GM12878 (cell line): ENCODE results near the gene PPP1R27. TPM values are rescaled to one million over a fixed set of nuclear protein-coding genes. Genes with fewer than 3 reads are reported as not detected.

ENCODE experiments used
- ATAC-seq: fragments of 200-7000 bp; cut with Tn5 transposase; 3 replicates; pipeline ENCODE4 v1.9.1; 2020; ENCODE audit warnings: mild to moderate bottlenecking, moderate library complexity
- BruUV-seq: library from RNA; stranded (reverse); fragments of 400-500 nt; replicated peaks from 2 replicates; lab custom pipeline; 2021; lab: Mats Ljungman, UMichigan
- CTCF ChIA-PET: fragments of 300-600 bp; sonication (Branson Sonifier 250); formaldehyde crosslinking; extraction: SDS; loops from one replicate; lab custom pipeline; 2021; ENCODE audit warnings: inconsistent platforms; lab: Yijun Ruan, JAX
- POLR2A ChIA-PET: fragments of 350-600 bp; formaldehyde crosslinking; extraction: SDS; loops from one replicate; lab custom pipeline; 2021; ENCODE audit warnings: inconsistent platforms; lab: Charles Lee
- RAD21 ChIA-PET: fragments of 300-600 bp; sonication (Branson Sonifier 250); formaldehyde crosslinking; loops from one replicate; lab custom pipeline; 2023; ENCODE audit warnings: antibody characterized with exemption; ENCODE audit not compliant: unreplicated experiment; lab: Charles Lee
- SMC1A ChIA-PET: fragments of 300-600 bp; sonication (Branson Sonifier 250); formaldehyde crosslinking; loops from one replicate; lab custom pipeline; 2023; ENCODE audit not compliant: unreplicated experiment, uncharacterized antibody; lab: Charles Lee
- DNase-seq: peaks from one replicate; pipeline ENCODE4 v3.0.0-alpha.2; 2011; ENCODE audit warnings: low read depth, low spot score
- FAIRE-seq: peaks from 3 replicates; lab custom pipeline; 2011; peaks lifted over from hg19 to GRCh38; lab: Jason Lieb, UNC
- H2AFZ ChIP-seq: 2 replicates; pipeline ENCODE4 v1.6.0; 2011; ENCODE audit warnings: low read depth, low read length, control low read depth; ENCODE audit not compliant: control insufficient read depth
- H3K27ac ChIP-seq: 2 replicates; pipeline ENCODE4 v1.5.1; 2011; ENCODE audit warnings: control low read depth; ENCODE audit not compliant: control insufficient read depth, insufficient read depth
- H3K27me3 ChIP-seq, 2 experiments: replicated peaks in 1 of 2; 2 replicates each; pipeline versions ENCODE4 v1.6.0 to v1.6.1; 2011; ENCODE audit warnings: low read length in 1 of 2; ENCODE audit not compliant: control insufficient read depth in 2 of 2, insufficient read depth in 2 of 2
- H3K36me3 ChIP-seq, 2 experiments: 2 replicates each; pipeline ENCODE4 v1.5.1; 2011; ENCODE audit warnings: low read length in 1 of 2; ENCODE audit not compliant: control insufficient read depth in 2 of 2, insufficient read depth in 2 of 2
- H3K4me1 ChIP-seq: 2 replicates; pipeline ENCODE4 v1.6.1; 2011; ENCODE audit warnings: mild to moderate bottlenecking, low read length, moderate library complexity, mixed read lengths; ENCODE audit not compliant: control insufficient read depth, insufficient read depth
- H3K4me2 ChIP-seq: 2 replicates; pipeline ENCODE4 v1.6.0; 2011; ENCODE audit warnings: control low read depth; ENCODE audit not compliant: control insufficient read depth, insufficient read depth
- H3K4me3 ChIP-seq: fragments of 200-600 bp; sonication (generic); 2 replicates; pipeline ENCODE4 v1.5.1; 2016
- H3K79me2 ChIP-seq: 2 replicates; pipeline ENCODE4 v1.6.0; 2011; ENCODE audit warnings: low read length; ENCODE audit not compliant: control insufficient read depth, insufficient read depth
- H3K9ac ChIP-seq: 2 replicates; pipeline ENCODE4 v1.8.0; 2011; ENCODE audit warnings: low read length, control low read depth, mixed read lengths; ENCODE audit not compliant: control insufficient read depth, insufficient read depth
- H3K9me3 ChIP-seq: replicated peaks from 3 replicates; pipeline ENCODE4 v1.5.1; 2011; ENCODE audit warnings: mild to moderate bottlenecking, low read length; ENCODE audit not compliant: control insufficient read depth, insufficient read depth
- H4K20me1 ChIP-seq: 2 replicates; pipeline ENCODE4 v1.6.0; 2011; ENCODE audit not compliant: control insufficient read depth, insufficient read depth
- GABPA ChIP-seq: IDR thresholded peaks from 2 replicates; pipeline ENCODE4 v1.6.1; 2014; ENCODE audit warnings: antibody characterized with exemption, low read depth, mild to moderate bottlenecking, inconsistent platforms
- NFYA ChIP-seq: IDR thresholded peaks from 2 replicates; pipeline ENCODE4 v1.6.1; 2011; ENCODE audit warnings: low read depth, mild to moderate bottlenecking, low read length, improper control_type of control experiment, borderline replicate concordance
- POLR2A ChIP-seq: IDR thresholded peaks from 2 replicates; pipeline ENCODE4 v1.6.1; 2011; ENCODE audit warnings: low read depth, mild to moderate bottlenecking, low read length
- RAD51 ChIP-seq: fragments of 450-650 bp; IDR thresholded peaks from 2 replicates; pipeline ENCODE4 v1.6.1; 2016; ENCODE audit warnings: moderate library complexity, mild to moderate bottlenecking, inconsistent platforms
- RUNX3 ChIP-seq: IDR thresholded peaks from 2 replicates; pipeline ENCODE4 v1.6.1; 2012; ENCODE audit warnings: low read length, inconsistent platforms
- SMAD1 ChIP-seq: fragments of 450-650 bp; IDR thresholded peaks from 2 replicates; pipeline ENCODE4 v1.6.1; 2018; ENCODE audit warnings: mild to moderate bottlenecking, low read depth; ENCODE audit not compliant: partially characterized antibody
- ZZZ3 ChIP-seq: IDR thresholded peaks from 2 replicates; pipeline ENCODE4 v1.6.1; 2011; ENCODE audit warnings: low read depth; ENCODE audit not compliant: control insufficient read depth, insufficient read length
- WGBS: methylation state at CpG from one replicate; pipeline ENCODE4 v1.1.6; 2016; ENCODE audit warnings: low lambda C conversion rate; ENCODE audit not compliant: insufficient replicate concordance, insufficient coverage; ENCODE audit errors: missing lambda C conversion rate; 5-methylcytosine and 5-hydroxymethylcytosine counted together
- in situ Hi-C: fragments of 300-500 bp; cut with MboI; formaldehyde crosslinking; loops from 9 replicates; pipeline ENCODE4 v1.14.3; 2018; ENCODE audit warnings: mixed read lengths
- intact Hi-C: fragments of 100-400 bp; cut with micrococcal nuclease; formaldehyde crosslinking; loops from one replicate; pipeline ENCODE4 v1.14.2; 2022; ENCODE audit not compliant: unreplicated experiment
- polyA plus RNA-seq, 11 experiments: library from polyadenylated mRNA; depleted of rRNA in 4 of 11; unstranded in 6 of 11; stranded (reverse) in 5 of 11; fragments of >200 nt; fragmentation: Nextera tagmentation in 4 of 11; fragmentation: Illumina TruSeq in 1 of 11; extraction: Ambion mirVana in 4 of 11; extraction: Trizol in 1 of 11; gene quantifications; 1 replicate in 1 of 11; 2 replicates in 10 of 11; pipeline versions ENCODE4 v1.2.1 to v1.2.3, GENCODE V29; 2011 to 2016; ENCODE audit warnings: inconsistent platforms in 2 of 11, missing spikeins in 2 of 11, low read depth in 1 of 11
- total RNA-seq, 4 experiments: library from RNA; depleted of rRNA in 3 of 4; stranded (reverse); fragments of >200 nt in 3 of 4; fragmentation: Illumina TruSeq in 1 of 4; extraction: Trizol in 1 of 4; gene quantifications; 2 replicates each; pipeline versions ENCODE4 v1.2.1 to v1.2.3, GENCODE V29; 2013 to 2021
- TF ChIP-seq, protein P1 (sequence below): fragments of 450-650 bp; IDR thresholded peaks from 2 replicates; pipeline ENCODE4 v1.6.1; 2014; ENCODE audit warnings: mild to moderate bottlenecking
- TF ChIP-seq, protein P2 (sequence below): IDR thresholded peaks from 2 replicates; pipeline ENCODE4 v1.6.1; 2012; ENCODE audit warnings: low read depth, low read length, improper control_type of control experiment
- TF ChIP-seq, protein P3 (sequence below): fragments of 450-650 bp; IDR thresholded peaks from 2 replicates; pipeline ENCODE4 v1.6.1; 2016; ENCODE audit warnings: mild to moderate bottlenecking

Gene PPP1R27
- total and polyA plus RNA-seq, 10 of the 15 experiments (the other 5 are each of a cell fraction or from before 2014, with no cell fraction given): 0.17 to 1.6 (median 0.49) TPM; not detected in 3

DNA sequence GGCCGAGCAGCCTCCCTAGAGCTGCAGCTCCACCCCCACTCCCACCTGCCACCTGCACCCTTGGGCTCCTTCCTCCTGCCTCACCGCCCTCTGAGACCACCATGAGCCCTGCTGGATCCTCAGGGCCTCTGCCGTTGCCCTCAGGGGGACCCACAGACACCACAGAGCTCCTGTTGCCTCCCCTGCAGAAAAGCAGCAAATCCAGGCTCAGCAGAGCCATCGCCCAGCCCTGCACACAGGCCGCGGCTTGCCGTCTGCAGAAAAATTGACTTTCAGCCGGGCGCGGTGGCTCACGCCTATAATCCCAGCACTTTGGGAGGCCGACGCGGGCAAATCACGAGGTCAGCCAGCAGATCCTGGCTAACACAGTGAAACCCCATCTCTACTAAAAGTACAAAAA lies 7.0 kb upstream of the PPP1R27 start:
- Histone ChIP-seq H3K79me2 (no peaks in the 10 kb centered on the region), H2AFZ (no peak overlapping the region), H3K27ac (no peak overlapping the region), H3K4me3 (no peak overlapping the region), H4K20me1 (no peaks in the 10 kb centered on the region), H3K9ac (no peak overlapping the region), H3K27me3 (no peaks in the 10 kb centered on the region), H3K4me1 (no peaks in the 10 kb centered on the region), H3K9me3 (no peaks in the 10 kb centered on the region), H3K36me3 (peaks cover 27 to 33% of the 10 kb centered on the region in 2 experiments), H3K4me2 (no peak overlapping the region)
- in situ Hi-C loops: no loop called here
- TF ChIP-seq RAD51: no peak
- TF ChIP-seq POLR2A: 0 out of 2 replicates have a peak, but pooled peaks have one; percentile 43
- intact Hi-C loops: no loop called here
- RAD21 ChIA-PET: no interaction called here
- no peak for FAIRE-seq
- no TSS peak for BruUV-seq
- no peak for DNase-seq
- CTCF ChIA-PET: no interaction called here
- no peak for ATAC-seq
- POLR2A ChIA-PET: no interaction called here
- SMC1A ChIA-PET: no interaction called here
- WGBS: 97% methylated on average over 15 of the region's 15 CpGs

DNA sequence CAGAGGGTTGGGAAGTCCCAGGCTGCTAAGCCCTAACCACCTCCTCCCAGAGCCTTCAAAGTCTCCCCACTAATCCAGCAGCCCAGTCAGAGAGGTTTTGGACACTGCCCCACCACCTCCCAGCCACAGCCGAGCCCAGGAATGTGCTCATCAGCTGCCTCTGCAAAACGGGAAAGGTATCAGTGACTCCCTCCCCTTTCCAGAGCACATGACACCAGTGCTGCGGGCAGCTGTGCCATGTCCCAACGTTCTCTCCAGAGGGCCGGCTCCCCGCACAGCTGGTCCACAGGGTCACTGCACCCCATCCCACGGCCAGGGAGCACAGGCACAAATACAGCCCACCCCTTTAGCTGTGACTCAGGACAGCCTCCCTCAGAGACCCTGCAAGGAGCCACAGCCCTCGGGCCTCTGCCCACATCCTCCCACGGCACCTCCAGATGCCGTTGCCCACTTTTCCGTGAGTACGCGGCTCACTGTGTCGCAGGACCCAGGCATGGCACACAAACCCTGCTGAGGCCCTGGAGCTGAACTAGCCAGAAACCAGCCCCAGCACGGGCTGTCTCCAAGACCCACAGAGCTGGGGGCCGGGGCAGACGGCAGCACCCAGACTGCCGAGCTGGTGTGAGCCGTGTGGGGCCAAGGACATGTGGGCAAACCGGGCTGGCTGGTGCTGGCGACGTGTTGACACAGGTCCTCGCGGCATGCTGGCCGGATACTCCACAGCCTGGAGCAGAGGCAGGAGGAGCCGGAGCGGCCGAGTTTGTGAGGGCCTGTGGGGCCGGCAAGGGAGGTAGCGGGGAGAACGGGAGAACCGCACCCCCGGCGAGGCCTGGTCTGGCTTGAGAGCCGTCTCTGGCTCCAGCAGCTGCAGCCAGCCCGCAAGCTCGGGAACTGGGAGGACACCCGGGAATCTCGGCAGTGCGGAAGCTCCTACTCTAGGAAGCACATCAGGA lies 6.3 kb upstream of the PPP1R27 start:
- H3K27ac ChIP-seq: no peak overlapping the region
- WGBS: 82% methylated on average over 39 of the region's 40 CpGs
- H3K79me2 ChIP-seq: no peaks in the 10 kb centered on the region
- ChIA-PET RAD21 (no interaction called here), CTCF (no interaction called here), SMC1A (no interaction called here), POLR2A (no interaction called here)
- H2AFZ ChIP-seq: no peak overlapping the region
- no peak overlapping the region for H3K4me2 ChIP-seq
- H3K4me1 ChIP-seq: no peaks in the 10 kb centered on the region
- H3K4me3 ChIP-seq: no peak overlapping the region
- H3K9me3 ChIP-seq: no peaks in the 10 kb centered on the region
- no TSS peak for BruUV-seq
- H3K36me3 ChIP-seq: peaks cover 22 to 26% of the 10 kb centered on the region in 2 experiments; a peak in 3 of 4 replicates
- in situ Hi-C loops (no loop called here), intact Hi-C loops (no loop called here)
- no peak overlapping the region for H3K9ac ChIP-seq
- no peaks in the 10 kb centered on the region for H3K27me3 ChIP-seq
- DNase-seq (no peak), ATAC-seq (no peak), FAIRE-seq (no peak)
- no peaks in the 10 kb centered on the region for H4K20me1 ChIP-seq
- TF ChIP-seq, protein P1, sequence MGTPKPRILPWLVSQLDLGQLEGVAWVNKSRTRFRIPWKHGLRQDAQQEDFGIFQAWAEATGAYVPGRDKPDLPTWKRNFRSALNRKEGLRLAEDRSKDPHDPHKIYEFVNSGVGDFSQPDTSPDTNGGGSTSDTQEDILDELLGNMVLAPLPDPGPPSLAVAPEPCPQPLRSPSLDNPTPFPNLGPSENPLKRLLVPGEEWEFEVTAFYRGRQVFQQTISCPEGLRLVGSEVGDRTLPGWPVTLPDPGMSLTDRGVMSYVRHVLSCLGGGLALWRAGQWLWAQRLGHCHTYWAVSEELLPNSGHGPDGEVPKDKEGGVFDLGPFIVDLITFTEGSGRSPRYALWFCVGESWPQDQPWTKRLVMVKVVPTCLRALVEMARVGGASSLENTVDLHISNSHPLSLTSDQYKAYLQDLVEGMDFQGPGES: no peak
- TF ChIP-seq, protein P2, sequence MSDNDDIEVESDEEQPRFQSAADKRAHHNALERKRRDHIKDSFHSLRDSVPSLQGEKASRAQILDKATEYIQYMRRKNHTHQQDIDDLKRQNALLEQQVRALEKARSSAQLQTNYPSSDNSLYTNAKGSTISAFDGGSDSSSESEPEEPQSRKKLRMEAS: no peak
- TF ChIP-seq RAD51 (no peak), ZZZ3 (no peak), SMAD1 (no peak), GABPA (no peak), RUNX3 (no peak), NFYA (no peak)
- TF ChIP-seq, protein P3, sequence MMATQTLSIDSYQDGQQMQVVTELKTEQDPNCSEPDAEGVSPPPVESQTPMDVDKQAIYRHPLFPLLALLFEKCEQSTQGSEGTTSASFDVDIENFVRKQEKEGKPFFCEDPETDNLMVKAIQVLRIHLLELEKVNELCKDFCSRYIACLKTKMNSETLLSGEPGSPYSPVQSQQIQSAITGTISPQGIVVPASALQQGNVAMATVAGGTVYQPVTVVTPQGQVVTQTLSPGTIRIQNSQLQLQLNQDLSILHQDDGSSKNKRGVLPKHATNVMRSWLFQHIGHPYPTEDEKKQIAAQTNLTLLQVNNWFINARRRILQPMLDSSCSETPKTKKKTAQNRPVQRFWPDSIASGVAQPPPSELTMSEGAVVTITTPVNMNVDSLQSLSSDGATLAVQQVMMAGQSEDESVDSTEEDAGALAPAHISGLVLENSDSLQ: no peak
